ENCODE data around the gene HINFP.

The HINFP gene

GRCh38 chr11:119168471-119169281 lies 47.3 kb downstream of the HINFP start, which contains the start of gene NLRX1:
TSS of gene NLRX1 (plus strand) at chr11:119168725. CDS start at chr11:119171404, 2,679 bp downstream.
- TF ChIP-seq FOXM1 (IDR thresholded peaks at IDR 0.05; ENCODE audit: borderline replicate concordance, low read depth) (no peak), YY1 (IDR thresholded peaks at IDR 0.05; ENCODE audit: low read depth) (peak; percentile 83), MAX (IDR thresholded peaks at IDR 0.05) (peak; percentile 66), ZBTB7A (IDR thresholded peaks at IDR 0.05; ENCODE audit: low read depth) (peak; percentile 9; the same call in 1 of the 2 replicates), CREB1 (IDR thresholded peaks at IDR 0.05; ENCODE audit: low read depth) (no peak; the same call in 1 of the 2 replicates), TAF1 (IDR thresholded peaks at IDR 0.05; ENCODE audit: low read depth) (peak; percentile 78), USF1 (IDR thresholded peaks at IDR 0.05) (0 out of 2 replicates have a peak, but pooled peaks have one; percentile 24), RAD21 (IDR thresholded peaks at IDR 0.05; ENCODE audit: low read depth) (peak; percentile 59)

- no peak for TF ChIP-seq CEBPB (IDR thresholded peaks at IDR 0.05)
- TF ChIP-seq YY1 (IDR thresholded peaks at IDR 0.05; ENCODE audit: low read depth), result no peak
- TF ChIP-seq TAF1 (IDR thresholded peaks at IDR 0.05; ENCODE audit: low read depth), result no peak
- no peak for TF ChIP-seq RAD21 (IDR thresholded peaks at IDR 0.05; ENCODE audit: low read depth)
- TF ChIP-seq ZBTB7A (IDR thresholded peaks at IDR 0.05; ENCODE audit: low read depth), result no peak
- no peak for TF ChIP-seq EP300 (IDR thresholded peaks at IDR 0.05; ENCODE audit: borderline replicate concordance)
- TF ChIP-seq REST (IDR thresholded peaks at IDR 0.05; ENCODE audit: low read depth), result no peak
- no peak for TF ChIP-seq NFIC (IDR thresholded peaks at IDR 0.05)
- no peak for TF ChIP-seq MAX (IDR thresholded peaks at IDR 0.05)
- no peak for TF ChIP-seq TEAD4 (IDR thresholded peaks at IDR 0.05)
- TF ChIP-seq FOXM1 (IDR thresholded peaks at IDR 0.05; ENCODE audit: borderline replicate concordance, low read depth), result no peak
- TF ChIP-seq CREB1 (IDR thresholded peaks at IDR 0.05; ENCODE audit: low read depth), result no peak
- TF ChIP-seq USF1 (IDR thresholded peaks at IDR 0.05), result no peak
- no peak for TF ChIP-seq TCF12 (IDR thresholded peaks at IDR 0.05; ENCODE audit: low read depth)
- TF ChIP-seq EGR1 (IDR thresholded peaks at IDR 0.05), result no peak
These were observed 47.9 kb downstream of the HINFP start for GRCh38 chr11:119169282-119169719.

- TF ChIP-seq EGR1 (IDR thresholded peaks at IDR 0.05) (no peak), TEAD4 (IDR thresholded peaks at IDR 0.05) (no peak), RAD21 (IDR thresholded peaks at IDR 0.05; ENCODE audit: low read depth) (no peak), REST (IDR thresholded peaks at IDR 0.05; ENCODE audit: low read depth) (no peak), NFIC (IDR thresholded peaks at IDR 0.05) (no peak), CEBPB (IDR thresholded peaks at IDR 0.05) (no peak), TCF12 (IDR thresholded peaks at IDR 0.05; ENCODE audit: low read depth) (no peak)
These were observed 51.1 kb downstream of the HINFP start for GRCh38 chr11:119172513-119172912.

- TF ChIP-seq REST (IDR thresholded peaks at IDR 0.05; ENCODE audit: low read depth), result no peak
- TF ChIP-seq RAD21 (IDR thresholded peaks at IDR 0.05; ENCODE audit: low read depth), result no peak
- TF ChIP-seq TAF1 (IDR thresholded peaks at IDR 0.05; ENCODE audit: low read depth), result no peak
- no peak for TF ChIP-seq TCF12 (IDR thresholded peaks at IDR 0.05; ENCODE audit: low read depth)
- no peak for TF ChIP-seq TEAD4 (IDR thresholded peaks at IDR 0.05)
- TF ChIP-seq NFIC (IDR thresholded peaks at IDR 0.05), result no peak
- TF ChIP-seq MAX (IDR thresholded peaks at IDR 0.05), result no peak
- no peak for TF ChIP-seq YY1 (IDR thresholded peaks at IDR 0.05; ENCODE audit: low read depth)
- no peak for TF ChIP-seq FOXM1 (IDR thresholded peaks at IDR 0.05; ENCODE audit: borderline replicate concordance, low read depth)
- TF ChIP-seq EGR1 (IDR thresholded peaks at IDR 0.05), result no peak
- TF ChIP-seq CREB1 (IDR thresholded peaks at IDR 0.05; ENCODE audit: low read depth), result no peak
- no peak for TF ChIP-seq USF1 (IDR thresholded peaks at IDR 0.05)
- no peak for TF ChIP-seq CEBPB (IDR thresholded peaks at IDR 0.05)
- no peak for TF ChIP-seq ZBTB7A (IDR thresholded peaks at IDR 0.05; ENCODE audit: low read depth)
These were observed 52.1 kb downstream of the HINFP start for GRCh38 chr11:119173453-119173852.
